ENCODE data around the gene PPP2R5C. TPM values are rescaled to one million over a fixed set of nuclear protein-coding genes. Genes with fewer than 3 reads are reported as not detected.

Gene PPP2R5C
- total RNA-seq, 4 donors from 2014 or later = 63.3 to 113 (median 75.9) TPM

- Histone ChIP-seq H3K27ac (no peak overlapping the region), H3K36me3 (peaks cover 0 to 75% (median 26%) of the 10 kb centered on the region in 3 donors), H3K9me3 (peaks cover 0 to 9% (median 2%) of the 10 kb centered on the region in 4 donors), H3K27me3 (no peaks in the 10 kb centered on the region), H3K4me1 (no peaks in the 10 kb centered on the region), H3K4me3 (no peak overlapping the region)
- DNase-seq (ENCODE audit: low spot score in 2 of 2) = no peak
- TF ChIP-seq CTCF (IDR thresholded peaks at IDR 0.05) = no peak
- no peak for TF ChIP-seq POLR2A (IDR thresholded peaks at IDR 0.05)
- TF ChIP-seq EP300 (IDR thresholded peaks at IDR 0.05) = no peak
- WGBS, 2 donors = 94 to 96% methylated on average over 13 to 17 of the region's 17 CpGs
Measured at GRCh38 chr14:101884089-101884933, 122.8 kb downstream of the PPP2R5C start.

GRCh38 chr14:101884934-101885576, 123.5 kb downstream of the PPP2R5C start:
- H3K27me3 ChIP-seq = no peaks in the 10 kb centered on the region
- no peak for DNase-seq (ENCODE audit: low spot score in 2 of 2)
- TF ChIP-seq EP300 (IDR thresholded peaks at IDR 0.05) (no peak), CTCF (IDR thresholded peaks at IDR 0.05) (no peak), POLR2A (IDR thresholded peaks at IDR 0.05) (no peak)
- no peaks in the 10 kb centered on the region for H3K4me1 ChIP-seq
- H3K36me3 ChIP-seq = peaks cover 0 to 79% (median 26%) of the 10 kb centered on the region in 3 donors
- H3K4me3 ChIP-seq = no peak overlapping the region
- peaks cover 0 to 9% (median 2%) of the 10 kb centered on the region in 4 donors for H3K9me3 ChIP-seq
- WGBS, 2 donors = 91 to 94% methylated on average over 24 of the region's 24 CpGs
- H3K27ac ChIP-seq = no peak overlapping the region

DNA sequence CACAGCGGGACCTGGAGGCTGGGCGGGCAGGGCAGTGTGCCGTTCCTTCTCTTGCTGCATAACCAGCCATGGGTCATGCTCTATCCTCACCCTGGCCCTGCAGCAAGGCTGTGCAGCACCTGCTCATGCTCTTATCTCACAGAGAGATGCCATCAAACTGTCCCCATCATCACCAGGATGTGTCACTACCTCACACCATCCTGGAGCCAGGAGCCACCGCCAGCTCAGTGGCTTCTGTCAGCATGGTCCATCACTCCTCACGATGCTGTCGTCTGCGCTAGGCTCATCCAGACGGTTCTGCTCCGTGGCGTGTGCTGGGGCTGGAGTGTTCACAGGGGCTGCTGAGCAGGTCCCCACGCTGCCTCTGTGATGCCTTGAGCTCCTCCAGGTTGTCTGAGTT, 125.7 kb downstream of the PPP2R5C start:
- peaks cover 0 to 95% (median 38%) of the 10 kb centered on the region in 3 donors for H3K36me3 ChIP-seq
- H3K27ac ChIP-seq = no peak overlapping the region
- H3K9me3 ChIP-seq = peaks cover 0 to 9% (median 2%) of the 10 kb centered on the region in 4 donors
- no peak overlapping the region for H3K4me3 ChIP-seq
- TF ChIP-seq EP300 (IDR thresholded peaks at IDR 0.05) = no peak
- TF ChIP-seq POLR2A (IDR thresholded peaks at IDR 0.05) = no peak
- TF ChIP-seq CTCF (IDR thresholded peaks at IDR 0.05) = no peak
- no peak for DNase-seq (ENCODE audit: low spot score in 2 of 2)
- H3K4me1 ChIP-seq = no peaks in the 10 kb centered on the region
- H3K27me3 ChIP-seq = no peaks in the 10 kb centered on the region
- 96 to 99% methylated on average over 11 of the region's 11 CpGs for WGBS, 2 donors

- H3K4me1 ChIP-seq = no peaks in the 10 kb centered on the region
- no peak overlapping the region for H3K4me3 ChIP-seq
- TF ChIP-seq EP300 (IDR thresholded peaks at IDR 0.05) = no peak
- TF ChIP-seq POLR2A (IDR thresholded peaks at IDR 0.05) = no peak
- no peak for TF ChIP-seq CTCF (IDR thresholded peaks at IDR 0.05)
- peaks cover 0 to 96% (median 38%) of the 10 kb centered on the region in 3 donors for H3K36me3 ChIP-seq
- peaks cover 0 to 9% (median 2%) of the 10 kb centered on the region in 4 donors for H3K9me3 ChIP-seq
- no peak for DNase-seq (ENCODE audit: low spot score in 2 of 2)
- H3K27ac ChIP-seq = no peak overlapping the region
- 90 to 93% methylated on average over 10 of the region's 10 CpGs for WGBS, 2 donors
- H3K27me3 ChIP-seq = no peaks in the 10 kb centered on the region
Measured at GRCh38 chr14:101888182-101888581, 126.7 kb downstream of the PPP2R5C start.

- Histone ChIP-seq H3K4me1 (no peaks in the 10 kb centered on the region), H3K4me3 (no peak overlapping the region), H3K27me3 (no peaks in the 10 kb centered on the region), H3K9me3 (peaks cover 0 to 9% (median 2%) of the 10 kb centered on the region in 4 donors), H3K27ac (no peak overlapping the region), H3K36me3 (peaks cover 0 to 96% (median 35%) of the 10 kb centered on the region in 3 donors)
- DNase-seq (ENCODE audit: low spot score in 2 of 2) = no peak
- 95 to 97% methylated on average over 10 of the region's 10 CpGs for WGBS, 2 donors
- TF ChIP-seq CTCF (IDR thresholded peaks at IDR 0.05) = no peak
- no peak for TF ChIP-seq EP300 (IDR thresholded peaks at IDR 0.05)
- no peak for TF ChIP-seq POLR2A (IDR thresholded peaks at IDR 0.05)
Measured at GRCh38 chr14:101889366-101889765, 127.9 kb downstream of the PPP2R5C start.

All from tibial nerve (tissue), 4 donors.